Stimulated activated CD8-positive, alpha-beta memory T cell treated with anti-CD3 and anti-CD28 coated beads, Interleukin-15, amount 100 ng/mL, for 48 hours (primary cell): Measurements from ENCODE around the gene GAB2.

Source experiments
- DNase-seq, 2 donors: peaks; one replicate each; pipeline ENCODE4 v3.0.0-alpha.2; 2020; ENCODE audit warnings: low read depth in 2 of 2

Gene GAB2

GRCh38 chr11:78400702-78401101, 16.9 kb downstream of the GAB2 start:
- no peak for DNase-seq

- no peak for DNase-seq
Observed at GRCh38 chr11:78400116-78400515, 17.5 kb downstream of the GAB2 start.

GRCh38 chr11:78399136-78399535, 18.5 kb downstream of the GAB2 start:
- DNase-seq = no peak

GRCh38 chr11:78398715-78399114, 18.9 kb downstream of the GAB2 start:
- DNase-seq = no peak

GRCh38 chr11:78397398-78397797, 20.2 kb downstream of the GAB2 start:
- DNase-seq = no peak

- no peak for DNase-seq
Observed at GRCh38 chr11:78395597-78395996, 22.0 kb downstream of the GAB2 start.

- DNase-seq = no peak
Observed at GRCh38 chr11:78392854-78393253, 24.8 kb downstream of the GAB2 start.

- DNase-seq = no peak
Observed at GRCh38 chr11:78391424-78391823, 26.2 kb downstream of the GAB2 start.

- no peak for DNase-seq
Observed at GRCh38 chr11:78390809-78391208, 26.8 kb downstream of the GAB2 start.

- no peak for DNase-seq
Observed at GRCh38 chr11:78386215-78386941, 31.2 kb downstream of the GAB2 start.

- no peak for DNase-seq
Observed at GRCh38 chr11:78385205-78385604, 32.4 kb downstream of the GAB2 start.

GRCh38 chr11:78384231-78384630, 33.4 kb downstream of the GAB2 start:
- DNase-seq = no peak

GRCh38 chr11:78381865-78382264, 35.8 kb downstream of the GAB2 start:
- DNase-seq = no peak

GRCh38 chr11:78380615-78381051, 37.0 kb downstream of the GAB2 start:
- DNase-seq = no peak

- no peak for DNase-seq
Observed at GRCh38 chr11:78379039-78379670, 38.5 kb downstream of the GAB2 start.

GRCh38 chr11:78377625-78378418, 39.8 kb downstream of the GAB2 start:
- no peak for DNase-seq

- DNase-seq = no peak
Observed at GRCh38 chr11:78376858-78377257, 40.8 kb downstream of the GAB2 start.

GRCh38 chr11:78374917-78375316, 42.7 kb downstream of the GAB2 start:
- DNase-seq = no peak

- no peak for DNase-seq
Observed at GRCh38 chr11:78373689-78374088, 43.9 kb downstream of the GAB2 start.

GRCh38 chr11:78372114-78372768, 45.4 kb downstream of the GAB2 start:
- DNase-seq = no peak

- DNase-seq = no peak
Observed at GRCh38 chr11:78371221-78371891, 46.3 kb downstream of the GAB2 start.
